Right renal pelvis (tissue), 4 donors: ENCODE measurements around the gene PARS2. TPM values are rescaled to one million over a fixed set of nuclear protein-coding genes. Genes with fewer than 3 reads are reported as not detected.
A peak's percentile ranks its signal among the peaks of the same experiment; 100 is the strongest.

Source experiments
- DNase-seq, 4 donors: peaks; one replicate each; pipeline ENCODE4 v3.0.0-alpha.2; 2013; ENCODE audit warnings: low read depth in 4 of 4, low spot score in 3 of 4, missing footprints in 1 of 4
- polyA plus RNA-seq, 4 donors: library from polyadenylated mRNA; unstranded; fragments of 120-200 nt; gene quantifications; one replicate each; pipeline ENCODE4 v1.2.1, GENCODE V29; 2013; ENCODE audit not compliant: insufficient read length in 4 of 4

PARS2 gene
- polyA plus RNA-seq, 4 donors: 11.1 to 11.4 (median 11.2) TPM

GRCh38 chr1:54742282-54742681 lies 22.0 kb downstream of the PARS2 start:
- no peak for DNase-seq

DNA sequence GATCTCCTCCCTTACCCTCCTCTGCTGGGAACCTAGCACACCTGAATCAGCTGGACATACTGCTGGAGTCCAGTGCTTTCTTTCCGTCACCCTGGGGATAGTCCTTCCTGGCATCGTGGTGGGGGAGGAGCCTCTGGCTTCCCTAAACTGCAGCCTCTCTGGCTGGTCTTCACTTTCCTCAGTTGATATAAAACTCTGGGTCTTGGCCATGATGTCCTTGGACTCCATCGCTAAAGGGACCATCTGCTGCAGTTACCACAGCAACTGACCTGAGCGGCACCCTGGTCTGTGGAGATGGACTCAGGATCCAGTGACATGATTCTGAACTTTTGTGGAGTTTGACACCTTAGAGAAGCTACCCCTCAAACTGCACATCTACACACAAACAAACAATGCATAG lies 22.8 kb downstream of the PARS2 start:
- no peak for DNase-seq

GRCh38 chr1:54738244-54738643 lies 26.1 kb downstream of the PARS2 start:
- DNase-seq: no peak

GRCh38 chr1:54736685-54737084 lies 27.6 kb downstream of the PARS2 start:
- DNase-seq: no peak

DNA sequence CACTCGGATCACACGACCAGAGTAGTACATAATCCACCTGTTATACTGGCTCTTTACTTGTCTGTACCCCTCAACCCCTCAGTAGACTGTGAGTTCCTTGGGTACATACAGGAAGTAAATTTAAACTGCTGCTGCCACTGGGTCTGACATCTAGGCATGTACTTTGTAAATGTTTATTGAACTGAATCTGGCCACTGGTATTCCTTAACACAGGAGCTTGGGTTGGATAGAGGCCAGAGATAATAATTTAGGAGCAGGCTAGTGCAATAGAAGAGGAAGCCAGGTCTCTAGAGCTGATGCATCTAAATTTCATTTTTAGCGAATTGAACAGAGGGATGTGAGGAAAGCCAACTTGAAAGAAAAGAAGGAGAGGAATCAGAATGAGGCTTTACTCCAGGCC lies 36.3 kb downstream of the PARS2 start:
- no peak for DNase-seq

DNA sequence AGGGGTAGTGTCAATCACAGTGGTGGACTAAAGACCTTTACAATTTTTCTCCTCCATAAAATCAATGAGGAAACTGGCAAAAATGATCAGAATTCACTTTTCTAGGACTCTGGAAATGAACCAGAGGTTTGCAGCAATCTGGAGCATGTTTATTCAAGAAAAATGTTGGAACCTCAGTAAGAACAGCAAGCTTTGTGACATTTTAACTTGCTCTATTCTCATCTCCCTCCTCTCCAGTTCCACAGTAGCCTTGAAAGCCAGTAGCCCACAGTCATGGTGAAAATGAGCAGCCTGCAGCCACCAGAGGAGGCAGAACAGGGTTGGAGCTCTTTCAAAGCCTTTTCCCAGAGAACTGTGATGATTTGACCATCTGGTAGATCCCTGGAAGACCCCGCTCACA lies 39.6 kb downstream of the PARS2 start:
- no peak for DNase-seq

GRCh38 chr1:54723985-54724384 lies 40.3 kb downstream of the PARS2 start:
- no peak for DNase-seq

DNA sequence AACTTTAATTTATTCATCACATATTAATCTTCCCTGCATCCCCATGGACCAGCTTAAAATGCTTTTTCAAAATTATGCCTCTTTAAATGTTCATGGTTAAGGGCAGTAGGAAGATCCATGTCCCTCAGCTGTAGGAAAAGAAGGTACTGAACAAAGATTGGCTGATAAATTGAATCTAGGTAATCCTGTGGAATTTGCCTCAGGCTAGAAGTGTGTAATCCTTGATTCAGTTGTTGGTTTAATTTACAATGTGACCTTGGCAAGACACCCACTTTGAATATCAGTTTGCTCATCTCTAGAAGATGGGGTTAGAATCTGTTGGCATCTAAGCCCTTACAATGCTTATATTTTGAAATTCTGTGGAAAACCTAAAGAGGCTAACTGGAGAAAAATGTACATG lies 42.6 kb downstream of the PARS2 start:
- DNase-seq: no peak

DNA sequence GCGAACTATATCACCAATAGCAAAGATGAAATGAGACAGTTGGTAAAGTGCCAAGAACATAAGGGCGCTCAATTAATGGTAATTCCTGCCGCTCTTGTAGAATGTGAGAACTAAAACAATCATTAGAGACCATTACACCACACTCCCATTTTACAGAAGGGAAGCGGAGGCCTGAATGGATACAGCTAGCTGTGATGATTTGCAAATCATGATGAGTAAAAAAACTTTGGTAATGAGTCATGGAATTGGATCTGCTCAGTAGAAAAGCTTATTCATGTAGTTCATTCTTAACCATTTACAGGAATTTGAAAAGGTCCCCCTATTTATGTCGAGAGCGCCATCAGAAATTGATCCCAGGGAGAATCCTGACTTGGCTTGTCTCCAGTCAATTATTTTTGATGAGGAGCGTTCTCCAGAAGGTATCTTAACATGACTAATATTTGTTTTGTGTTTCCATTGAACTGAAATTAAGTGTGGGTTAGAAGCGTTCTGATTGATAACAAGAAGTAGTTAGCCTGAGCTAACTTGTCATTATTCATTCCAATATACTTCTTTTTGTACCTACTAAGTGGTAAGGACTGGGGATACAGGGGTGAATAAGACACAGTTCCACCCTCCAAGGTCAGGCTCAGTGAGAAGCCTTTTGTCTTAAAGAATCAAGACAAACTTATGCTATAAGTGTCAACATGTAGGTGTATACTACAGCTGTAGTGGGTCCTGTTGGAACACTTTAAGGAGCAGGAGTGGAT lies 47.9 kb downstream of the PARS2 start:
- DNase-seq: no peak

GRCh38 chr1:54715493-54716298 lies 48.6 kb downstream of the PARS2 start, which contains the start of gene TTC4:
Gene TTC4, plus strand, starts transcription at chr1:54715861. Its CDS starts 48 bp downstream, at chr1:54715909.
- peak; percentile 46 to 77 (median 70) for DNase-seq

DNA sequence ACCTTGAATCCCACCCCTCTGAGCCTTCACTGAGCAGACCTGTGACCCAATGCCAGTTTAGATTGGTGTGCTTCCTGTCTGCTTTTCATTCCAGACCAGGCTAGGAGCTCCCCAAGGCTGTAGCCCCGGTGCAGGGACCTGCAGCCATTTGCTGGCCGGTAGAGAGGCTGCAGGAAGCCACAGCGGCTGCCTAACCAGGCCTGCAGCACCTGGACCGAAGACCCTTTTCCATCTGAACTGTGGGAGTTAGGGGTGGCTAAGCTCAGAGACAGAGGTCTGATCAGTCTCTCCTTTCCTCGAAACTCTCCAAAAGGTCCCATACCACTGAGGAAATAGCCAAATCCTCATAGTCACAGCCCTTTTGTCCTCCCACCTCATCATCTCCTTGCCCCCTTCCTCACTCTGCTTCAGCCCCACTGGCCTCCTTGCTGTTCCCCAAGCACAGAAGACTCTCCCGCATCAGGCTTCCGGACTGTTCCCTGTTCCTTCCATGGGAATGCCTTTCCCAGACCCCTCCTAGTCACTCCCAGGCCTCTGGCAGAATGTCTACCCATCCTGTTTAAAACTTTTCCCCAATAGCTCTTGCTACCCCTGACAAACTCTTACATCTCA lies 49.3 kb downstream of the PARS2 start:
- DNase-seq: no peak

GRCh38 chr1:54711536-54711935 lies 52.8 kb downstream of the PARS2 start:
- no peak for DNase-seq

DNA sequence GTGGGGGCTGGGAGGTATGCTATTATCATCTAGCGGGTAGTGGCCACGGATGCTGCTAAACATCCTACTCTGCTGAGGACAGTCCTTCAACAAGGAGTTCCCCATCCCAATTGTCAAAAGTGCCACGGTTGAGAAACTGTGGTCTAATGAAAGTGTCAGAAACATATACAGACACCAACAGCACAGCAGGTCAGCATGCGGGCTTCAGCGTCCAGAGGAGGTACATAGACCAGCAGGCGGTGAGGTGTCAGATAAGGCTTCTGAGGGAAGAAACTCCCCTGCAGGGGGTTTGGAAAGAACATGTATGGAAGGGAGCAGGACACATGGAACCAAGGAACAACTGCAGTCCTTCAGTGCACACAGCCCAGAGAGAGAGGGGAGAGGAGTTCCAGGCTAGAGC lies 53.5 kb downstream of the PARS2 start:
- DNase-seq: no peak

DNA sequence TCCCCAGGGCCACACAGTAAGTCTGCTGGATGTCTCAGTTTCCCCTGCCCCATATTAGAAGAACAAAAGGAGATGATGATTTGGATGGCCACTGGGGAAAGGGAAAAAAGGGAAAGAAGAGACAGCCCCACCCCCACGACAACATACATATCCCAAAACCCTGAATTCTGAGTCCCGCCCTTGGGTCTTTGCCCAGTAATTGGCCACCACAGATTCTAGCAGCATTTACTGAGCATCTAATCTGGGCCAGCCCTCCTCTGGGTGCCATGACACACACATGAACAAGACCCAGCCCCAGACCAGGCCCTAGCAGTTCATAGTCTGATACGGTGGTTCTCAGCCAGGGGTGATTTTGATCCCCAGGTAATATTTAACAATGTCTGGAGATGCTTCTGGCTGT lies 53.9 kb downstream of the PARS2 start:
- no peak for DNase-seq

DNA sequence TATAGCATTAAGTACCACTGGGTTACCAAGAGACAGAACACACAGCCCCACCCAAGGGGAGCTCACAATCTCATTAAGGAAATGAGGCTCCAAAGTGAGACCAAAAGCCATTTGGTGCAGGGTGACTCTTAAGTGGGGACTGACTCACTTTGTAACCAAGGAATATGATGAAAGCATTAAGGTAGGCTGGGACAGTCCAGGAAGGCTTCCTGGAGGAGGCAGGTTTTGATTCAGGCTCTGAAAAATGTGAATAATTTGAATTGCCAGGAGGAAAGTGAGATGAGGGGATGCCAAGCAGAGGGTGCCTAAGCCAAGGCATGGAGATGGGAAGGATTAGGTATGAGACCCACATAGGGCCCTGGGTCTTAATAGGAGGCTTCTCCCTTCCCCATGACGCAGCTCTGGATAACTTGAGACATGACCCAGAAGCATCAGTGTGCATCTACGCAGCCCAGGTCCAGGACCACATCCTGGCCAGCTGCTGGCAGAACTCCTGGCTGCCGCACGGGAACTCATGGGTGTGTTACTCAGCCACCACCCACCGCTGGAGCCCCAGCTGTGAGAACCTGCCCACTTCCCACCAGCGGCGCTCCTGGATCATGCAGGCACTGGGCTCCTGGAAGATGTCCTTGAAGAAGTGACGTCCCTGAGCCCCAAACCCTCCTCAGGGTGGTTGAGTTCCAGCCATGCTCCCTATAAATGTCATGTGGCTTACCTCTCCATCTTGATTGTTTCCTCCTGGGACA lies 54.6 kb downstream of the PARS2 start:
- DNase-seq: no peak

DNA sequence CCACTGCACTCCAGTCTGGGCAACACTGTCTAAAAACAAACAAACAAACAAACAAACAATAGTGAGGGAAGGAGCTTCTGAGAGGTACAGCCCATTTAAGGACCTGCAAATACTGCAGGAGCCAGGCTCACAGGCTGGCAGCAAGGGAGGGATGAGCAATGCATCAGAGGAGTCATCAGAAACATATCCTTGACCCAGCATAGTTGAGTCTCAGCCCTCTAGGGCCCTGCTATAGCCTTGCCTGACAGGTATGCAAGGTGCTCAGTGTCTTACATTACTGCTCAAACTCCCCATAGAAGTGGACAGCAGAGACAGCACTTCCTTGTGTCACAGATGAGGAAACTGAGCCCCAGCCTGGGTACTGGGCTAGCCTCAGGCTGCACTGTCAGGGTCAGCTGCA lies 55.9 kb downstream of the PARS2 start:
- DNase-seq: no peak

Other genes with a start within 250 kb of the PARS2 start
- gene ACOT11, start 216.3 kb downstream of the PARS2 start, polyA plus RNA-seq: 10 to 100 TPM in 2 of 4 donors, 1 to 10 TPM in 2; 9.0 to 14.1 (median 10.3) TPM
- 10 to 100 TPM; 24.6 to 35.1 (median 31.8) TPM for gene FAM151A, start 141.0 kb downstream of the PARS2 start, polyA plus RNA-seq
- 1 to 10 TPM; 3.7 to 6.5 (median 4.7) TPM for gene MROH7, start 122.7 kb downstream of the PARS2 start, polyA plus RNA-seq
- gene TTC4, start 48.7 kb downstream of the PARS2 start, polyA plus RNA-seq: 10 to 100 TPM; 30.1 to 36.9 (median 34.8) TPM
- gene TTC22, start 36.8 kb upstream of the PARS2 start, polyA plus RNA-seq: 1 to 10 TPM; 5.0 to 7.0 (median 6.7) TPM
- gene DHCR24, start 122.7 kb upstream of the PARS2 start, polyA plus RNA-seq: 10 to 100 TPM; 72.1 to 92.3 (median 79.8) TPM
- gene TMEM61, start 216.1 kb upstream of the PARS2 start, polyA plus RNA-seq: 1 to 10 TPM; 1.2 to 1.8 (median 1.5) TPM
- 1 to 10 TPM; 4.2 to 5.7 (median 5.2) TPM for gene BSND, start 234.4 kb upstream of the PARS2 start, polyA plus RNA-seq